ENCODE data around the gene EEPD1. TPM values are rescaled to one million over a fixed set of nuclear protein-coding genes. Genes with fewer than 3 reads are reported as not detected.

Gene EEPD1
- total and polyA plus RNA-seq, 4 donors = 2.3 to 12.3 (median 7.1) TPM

- no peak for DNase-seq (ENCODE audit: low spot score)
- Histone ChIP-seq H3K27ac (ENCODE audit: low read depth in 1 of 2, low read length in 2 of 2) (no peak overlapping the region), H3K4me3 (ENCODE audit: low read depth in 1 of 3, low read length in 3 of 3) (no peak overlapping the region), H3K4me1 (ENCODE audit: control insufficient read depth in 4 of 4, insufficient read depth in 4 of 4, low read length in 3 of 4) (peaks cover 9 to 18% (median 12%) of the 10 kb centered on the region in 4 donors), H3K9me3 (ENCODE audit: control insufficient read depth in 4 of 4, low read length in 3 of 4) (no peaks in the 10 kb centered on the region), H3K36me3 (ENCODE audit: control insufficient read depth in 4 of 4, insufficient read depth in 3 of 4, low read depth in 1 of 4, low read length in 3 of 4) (no peaks in the 10 kb centered on the region), H3K27me3 (ENCODE audit: control insufficient read depth in 4 of 4, insufficient read depth in 4 of 4, low read length in 3 of 4) (no peaks in the 10 kb centered on the region), H3K9ac (ENCODE audit: low read depth in 1 of 2, low read length in 2 of 2) (no peak overlapping the region)
- no peak for TF ChIP-seq GABPA (IDR thresholded peaks at IDR 0.05 in 1 of 2, conservative IDR thresholded peaks at IDR 0.05 in 1 of 2)
- TF ChIP-seq TAF1 (conservative IDR thresholded peaks at IDR 0.05) = no peak
- no peak for TF ChIP-seq ZBTB33 (IDR thresholded peaks at IDR 0.05)
- no peak for TF ChIP-seq MAX (IDR thresholded peaks at IDR 0.05)
- TF ChIP-seq ATF3 (IDR thresholded peaks at IDR 0.05) = no peak
- no peak for TF ChIP-seq FOXA2 (IDR thresholded peaks at IDR 0.05)
- TF ChIP-seq HNF4A (conservative IDR thresholded peaks at IDR 0.05) = no peak
- no peak for TF ChIP-seq HNF4G (IDR thresholded peaks at IDR 0.05)
- TF ChIP-seq YY1 (IDR thresholded peaks at IDR 0.05) = no peak
- TF ChIP-seq REST (IDR thresholded peaks at IDR 0.05) = no peak
- TF ChIP-seq SP1 (IDR thresholded peaks at IDR 0.05) = no peak
- no peak for TF ChIP-seq RAD21 (IDR thresholded peaks at IDR 0.05)
- WGBS = 96% methylated on average over 5 of the region's 5 CpGs
Measured at GRCh38 chr7:36306222-36306621, 153.2 kb downstream of the EEPD1 start.

GRCh38 chr7:36306722-36307121, 153.7 kb downstream of the EEPD1 start:
- Histone ChIP-seq H3K4me1 (ENCODE audit: control insufficient read depth in 4 of 4, insufficient read depth in 4 of 4, low read length in 3 of 4) (peaks cover 9 to 18% (median 12%) of the 10 kb centered on the region in 4 donors), H3K4me3 (ENCODE audit: low read depth in 1 of 3, low read length in 3 of 3) (no peak overlapping the region), H3K27ac (ENCODE audit: low read depth in 1 of 2, low read length in 2 of 2) (no peak overlapping the region), H3K9ac (ENCODE audit: low read depth in 1 of 2, low read length in 2 of 2) (no peak overlapping the region), H3K27me3 (ENCODE audit: control insufficient read depth in 4 of 4, insufficient read depth in 4 of 4, low read length in 3 of 4) (no peaks in the 10 kb centered on the region), H3K9me3 (ENCODE audit: control insufficient read depth in 4 of 4, low read length in 3 of 4) (no peaks in the 10 kb centered on the region), H3K36me3 (ENCODE audit: control insufficient read depth in 4 of 4, insufficient read depth in 3 of 4, low read depth in 1 of 4, low read length in 3 of 4) (no peaks in the 10 kb centered on the region)
- TF ChIP-seq RXRA (IDR thresholded peaks at IDR 0.05) (no peak), HNF4G (IDR thresholded peaks at IDR 0.05) (no peak), MAX (IDR thresholded peaks at IDR 0.05) (no peak), GABPA (IDR thresholded peaks at IDR 0.05 in 1 of 2, conservative IDR thresholded peaks at IDR 0.05 in 1 of 2) (no peak), ZBTB33 (IDR thresholded peaks at IDR 0.05) (no peak)
- 82% methylated on average over 10 of the region's 10 CpGs for WGBS
- no peak for DNase-seq (ENCODE audit: low spot score)

Data from liver (tissue), 9 donors.